Central memory CD8-positive, alpha-beta T cell (primary cell): ENCODE data around the gene KLHL1.
"Not testable (repeated sequence)": the region's sequence is repeated elsewhere in the genome, so short reads cannot be mapped to it uniquely, and the experiment has no call there.

Source experiments
- ATAC-seq: fragments of 150-1000 bp; cut with Tn5 transposase; replicated peaks from 2 replicates; pipeline ENCODE4 v1.10.0; 2022; ENCODE audit warnings: mild to moderate bottlenecking, moderate FRiP score, moderate number of reproducible peaks; ENCODE audit not compliant: poor library complexity, severe bottlenecking; ENCODE audit errors: extremely low read depth
- DNase-seq, 2 donors: peaks; one replicate each; pipeline ENCODE4 v3.0.0; 2021; ENCODE audit warnings: low spot score in 2 of 2
- H3K27ac Mint-ChIP-seq: one replicate; pipeline ENCODE4 v1.8.0; 2022; ENCODE audit warnings: low read depth, mild to moderate bottlenecking, moderate library complexity, mixed read lengths
- H3K27me3 Mint-ChIP-seq: one replicate; pipeline ENCODE4 v1.8.0; 2022; ENCODE audit warnings: mixed read lengths
- H3K36me3 Mint-ChIP-seq: one replicate; pipeline ENCODE4 v1.8.0; 2022; ENCODE audit warnings: mild to moderate bottlenecking, moderate library complexity, mixed read lengths; ENCODE audit not compliant: insufficient read depth
- H3K4me1 Mint-ChIP-seq: one replicate; pipeline ENCODE4 v1.8.0; 2022; ENCODE audit warnings: mixed read lengths
- H3K4me3 Mint-ChIP-seq: one replicate; pipeline ENCODE4 v1.8.0; 2022; ENCODE audit warnings: mild to moderate bottlenecking, moderate library complexity, mixed read lengths
- H3K9me3 Mint-ChIP-seq: one replicate; pipeline ENCODE4 v1.8.0; 2022; ENCODE audit warnings: mixed read lengths

The KLHL1 gene, protein sequence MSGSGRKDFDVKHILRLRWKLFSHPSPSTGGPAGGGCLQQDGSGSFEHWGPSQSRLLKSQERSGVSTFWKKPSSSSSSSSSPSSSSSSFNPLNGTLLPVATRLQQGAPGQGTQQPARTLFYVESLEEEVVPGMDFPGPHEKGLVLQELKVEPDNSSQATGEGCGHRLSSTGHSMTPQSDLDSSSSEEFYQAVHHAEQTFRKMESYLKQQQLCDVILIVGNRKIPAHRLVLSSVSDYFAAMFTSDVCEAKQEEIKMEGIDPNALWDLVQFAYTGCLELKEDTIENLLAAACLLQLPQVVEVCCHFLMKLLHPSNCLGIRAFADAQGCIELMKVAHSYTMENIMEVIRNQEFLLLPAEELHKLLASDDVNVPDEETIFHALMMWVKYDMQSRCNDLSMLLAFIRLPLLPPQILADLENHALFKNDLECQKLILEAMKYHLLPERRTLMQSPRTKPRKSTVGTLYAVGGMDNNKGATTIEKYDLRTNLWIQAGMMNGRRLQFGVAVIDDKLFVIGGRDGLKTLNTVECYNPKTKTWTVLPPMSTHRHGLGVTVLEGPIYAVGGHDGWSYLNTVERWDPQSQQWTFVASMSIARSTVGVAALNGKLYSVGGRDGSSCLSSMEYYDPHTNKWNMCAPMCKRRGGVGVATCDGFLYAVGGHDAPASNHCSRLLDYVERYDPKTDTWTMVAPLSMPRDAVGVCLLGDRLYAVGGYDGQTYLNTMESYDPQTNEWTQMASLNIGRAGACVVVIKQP

GRCh38 chr13:70108356-70109105, at the start of gene KLHL1:
TSS of gene KLHL1 (minus strand) at chr13:70108452. CDS start at chr13:70107699, 753 bp downstream.
- no peaks in the 10 kb centered on the region for H3K4me1 Mint-ChIP-seq
- DNase-seq: no peak
- no peak for ATAC-seq
- no peak within 1 kb of the TSS for H3K27ac Mint-ChIP-seq
- H3K9me3 Mint-ChIP-seq: peaks cover 11% of the 10 kb centered on the region
- no peaks in the 10 kb centered on the region for H3K36me3 Mint-ChIP-seq
- H3K27me3 Mint-ChIP-seq: no peaks in the 10 kb centered on the region
- no peak within 1 kb of the TSS for H3K4me3 Mint-ChIP-seq

DNA sequence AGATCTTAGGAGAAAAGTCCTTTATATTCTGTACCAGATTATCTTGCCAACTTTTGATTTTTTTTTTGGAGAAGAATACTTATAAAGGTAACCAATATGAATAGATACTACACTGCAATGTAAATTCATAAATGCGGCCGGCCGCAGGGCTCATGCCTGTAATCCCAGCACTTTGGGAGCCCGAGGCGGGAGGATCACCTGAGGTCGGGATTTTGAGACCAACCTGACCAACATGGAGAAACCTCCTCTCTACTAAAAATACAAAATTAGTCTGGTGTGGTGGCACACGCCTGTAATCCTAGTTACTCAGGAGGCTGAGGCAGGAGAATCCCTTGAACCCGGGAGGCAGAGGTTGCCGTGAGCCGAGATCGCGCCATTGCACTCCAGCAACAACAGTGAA, 34.4 kb upstream of the KLHL1 start:
- H3K36me3 Mint-ChIP-seq, H3K4me1 Mint-ChIP-seq, ATAC-seq, H3K27me3 Mint-ChIP-seq, H3K4me3 Mint-ChIP-seq, H3K27ac Mint-ChIP-seq, DNase-seq: not testable (repeated sequence)
- peaks cover 10% of the 10 kb centered on the region for H3K9me3 Mint-ChIP-seq

GRCh38 chr13:70128098-70128497, 19.8 kb upstream of the KLHL1 start:
- Mint-ChIP-seq H3K4me1 (no peaks in the 10 kb centered on the region), H3K27ac (no peak overlapping the region), H3K36me3 (no peaks in the 10 kb centered on the region), H3K27me3 (no peaks in the 10 kb centered on the region), H3K9me3 (peaks cover 34% of the 10 kb centered on the region), H3K4me3 (no peak overlapping the region)
- DNase-seq: no peak
- no peak for ATAC-seq

DNA sequence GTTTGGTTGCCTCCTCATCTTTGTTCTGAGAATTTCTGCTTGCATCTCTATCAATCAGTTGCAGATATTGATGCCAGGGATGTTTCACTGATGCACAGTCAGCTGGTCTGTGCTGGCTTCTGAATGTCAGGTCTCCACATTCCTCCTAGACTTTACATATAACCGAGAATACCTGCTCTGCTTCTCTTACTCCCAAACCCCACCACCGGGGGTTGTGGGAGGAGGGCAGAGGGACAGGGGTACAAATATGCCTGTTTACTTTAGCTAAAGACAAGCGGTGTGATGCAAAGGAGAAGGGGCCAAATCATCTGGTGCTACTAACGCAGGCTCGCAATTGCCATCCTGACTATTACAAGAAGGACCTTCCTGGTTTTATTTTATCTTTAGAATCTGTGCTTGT, 17.4 kb upstream of the KLHL1 start:
- no peak overlapping the region for H3K4me3 Mint-ChIP-seq
- H3K36me3 Mint-ChIP-seq: no peaks in the 10 kb centered on the region
- DNase-seq (no peak), ATAC-seq (no peak)
- H3K9me3 Mint-ChIP-seq: peaks cover 36% of the 10 kb centered on the region
- H3K27ac Mint-ChIP-seq: no peak overlapping the region
- H3K4me1 Mint-ChIP-seq: no peaks in the 10 kb centered on the region
- no peaks in the 10 kb centered on the region for H3K27me3 Mint-ChIP-seq

DNA sequence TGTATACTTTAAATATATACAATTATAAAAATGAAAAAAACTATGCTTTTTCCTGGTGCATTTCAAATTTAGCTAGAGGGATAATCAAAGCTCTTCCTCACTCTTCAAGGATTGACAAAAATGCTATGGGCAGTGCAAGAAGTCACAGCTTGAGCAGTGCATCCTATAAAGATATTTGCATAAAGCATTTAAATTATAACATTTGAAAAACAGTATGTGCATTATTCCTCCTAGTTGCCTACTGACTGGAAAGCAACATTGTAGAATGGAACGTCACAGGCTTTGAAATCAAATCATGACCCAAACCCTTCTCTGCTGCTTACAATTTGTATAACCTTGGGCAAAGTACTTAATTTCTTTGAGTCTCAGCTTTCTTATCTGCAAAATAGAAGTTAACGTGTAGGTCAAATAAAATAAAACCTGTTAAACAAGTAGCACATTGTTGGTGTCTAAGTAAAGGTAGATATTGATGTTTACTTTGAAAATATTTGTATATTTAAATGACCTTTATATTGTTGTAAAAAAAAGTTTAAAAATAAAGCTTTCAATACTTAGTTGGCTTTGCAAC, 9.2 kb upstream of the KLHL1 start:
- no peak overlapping the region for H3K27ac Mint-ChIP-seq
- H3K4me3 Mint-ChIP-seq: no peak overlapping the region
- H3K9me3 Mint-ChIP-seq: peaks cover 22% of the 10 kb centered on the region
- no peaks in the 10 kb centered on the region for H3K4me1 Mint-ChIP-seq
- no peak for ATAC-seq
- no peaks in the 10 kb centered on the region for H3K27me3 Mint-ChIP-seq
- H3K36me3 Mint-ChIP-seq: no peaks in the 10 kb centered on the region
- no peak for DNase-seq

DNA sequence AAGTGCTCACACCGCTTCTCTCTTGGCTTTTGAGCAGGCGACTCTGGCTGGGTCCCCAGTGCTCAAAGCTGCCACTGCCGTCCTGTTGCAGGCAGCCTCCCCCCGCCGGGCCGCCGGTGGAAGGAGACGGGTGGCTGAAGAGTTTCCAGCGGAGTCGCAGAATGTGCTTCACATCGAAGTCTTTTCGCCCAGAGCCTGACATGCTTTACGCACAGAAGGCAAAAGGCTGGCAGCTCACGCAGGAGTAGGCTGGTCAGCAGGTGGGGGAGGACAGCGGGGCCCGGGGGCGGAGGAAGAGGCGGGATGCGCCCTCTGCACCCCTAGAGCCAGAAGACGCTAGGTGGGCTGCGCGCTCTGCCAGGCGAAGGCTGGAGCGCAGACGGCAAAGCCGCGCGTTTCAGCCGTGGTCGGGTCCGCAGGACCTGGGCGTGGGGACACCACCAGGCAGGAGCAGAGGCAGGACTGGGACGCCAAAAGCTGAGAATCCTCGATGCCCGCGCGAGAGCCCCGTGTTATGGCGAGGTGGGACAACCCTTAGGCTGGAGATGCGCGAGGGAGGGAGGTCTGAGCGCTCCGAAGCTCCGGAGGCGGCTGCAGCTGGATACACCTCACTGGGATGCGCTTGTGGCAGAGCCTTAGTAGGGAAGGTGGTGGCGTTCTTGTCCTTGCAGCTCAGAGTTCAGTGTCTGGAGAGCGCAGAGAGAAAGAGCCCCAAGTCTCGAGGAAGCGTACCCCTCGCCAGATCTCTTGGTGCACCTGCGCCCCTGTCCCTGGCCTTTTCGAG, 562 bp downstream of the KLHL1 start, which contains the start of gene ATXN8OS:
Gene ATXN8OS, plus strand, starts transcription at position 329 of the 784 bp plus-strand sequence.
- no peak within 1 kb of the TSS for H3K27ac Mint-ChIP-seq
- no peaks in the 10 kb centered on the region for H3K4me1 Mint-ChIP-seq
- no peak for DNase-seq
- H3K27me3 Mint-ChIP-seq: no peaks in the 10 kb centered on the region
- peaks cover 17% of the 10 kb centered on the region for H3K9me3 Mint-ChIP-seq
- no peak within 1 kb of the TSS for H3K4me3 Mint-ChIP-seq
- ATAC-seq: no peak
- H3K36me3 Mint-ChIP-seq: no peaks in the 10 kb centered on the region

GRCh38 chr13:70107125-70107497, 1.1 kb downstream of the KLHL1 start:
- no peaks in the 10 kb centered on the region for H3K27me3 Mint-ChIP-seq
- peaks cover 17% of the 10 kb centered on the region for H3K9me3 Mint-ChIP-seq

DNA sequence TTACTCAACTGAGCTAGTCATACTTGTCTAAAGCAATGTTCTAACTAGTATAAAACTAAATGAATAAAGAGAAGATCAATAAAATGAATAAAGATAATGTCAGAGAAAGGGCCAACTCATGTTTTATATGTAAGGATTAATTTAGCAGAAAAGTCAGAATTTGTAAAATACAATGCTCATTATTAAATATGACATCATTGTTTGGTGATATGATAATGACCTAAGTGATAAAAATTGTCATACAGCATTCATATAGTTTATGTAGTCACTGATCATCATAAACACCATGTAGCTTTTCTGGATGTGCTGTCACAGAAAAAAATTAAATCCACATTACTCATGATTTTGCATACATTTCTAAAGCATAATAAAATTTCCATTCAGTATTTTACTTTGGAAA, 3.8 kb downstream of the KLHL1 start:
- H3K4me1 Mint-ChIP-seq: no peaks in the 10 kb centered on the region
- H3K36me3 Mint-ChIP-seq: no peaks in the 10 kb centered on the region
- DNase-seq (no peak), ATAC-seq (no peak)
- no peaks in the 10 kb centered on the region for H3K27me3 Mint-ChIP-seq
- H3K4me3 Mint-ChIP-seq: no peak overlapping the region
- no peak overlapping the region for H3K27ac Mint-ChIP-seq
- peaks cover 17% of the 10 kb centered on the region for H3K9me3 Mint-ChIP-seq

More at GRCh38 chr13:70107125-70107497, 1.1 kb downstream of the KLHL1 start:
- Mint-ChIP-seq H3K4me1 (no peaks in the 10 kb centered on the region), H3K36me3 (no peaks in the 10 kb centered on the region), H3K27ac (no peak overlapping the region), H3K4me3 (no peak overlapping the region)
- DNase-seq (no peak), ATAC-seq (no peak)

GRCh38 chr13:70098669-70099068, 9.6 kb downstream of the KLHL1 start:
- ATAC-seq (no peak), DNase-seq (no peak)
- no peak overlapping the region for H3K4me3 Mint-ChIP-seq
- H3K27ac Mint-ChIP-seq: no peak overlapping the region
- H3K36me3 Mint-ChIP-seq: no peaks in the 10 kb centered on the region
- no peaks in the 10 kb centered on the region for H3K27me3 Mint-ChIP-seq
- H3K4me1 Mint-ChIP-seq: no peaks in the 10 kb centered on the region
- H3K9me3 Mint-ChIP-seq: peaks cover 14% of the 10 kb centered on the region

- Mint-ChIP-seq H3K4me1 (no peaks in the 10 kb centered on the region), H3K27me3 (no peaks in the 10 kb centered on the region), H3K27ac (no peak overlapping the region), H3K4me3 (no peak overlapping the region), H3K36me3 (no peaks in the 10 kb centered on the region), H3K9me3 (peaks cover 35% of the 10 kb centered on the region)
- ATAC-seq (no peak), DNase-seq (no peak)
Measured at GRCh38 chr13:70090036-70090723, 18.1 kb downstream of the KLHL1 start.

GRCh38 chr13:70088926-70089325, 19.3 kb downstream of the KLHL1 start:
- DNase-seq: no peak
- no peaks in the 10 kb centered on the region for H3K4me1 Mint-ChIP-seq
- H3K27ac Mint-ChIP-seq: no peak overlapping the region
- no peaks in the 10 kb centered on the region for H3K36me3 Mint-ChIP-seq
- H3K9me3 Mint-ChIP-seq: peaks cover 33% of the 10 kb centered on the region
- no peak for ATAC-seq
- H3K4me3 Mint-ChIP-seq: no peak overlapping the region
- H3K27me3 Mint-ChIP-seq: no peaks in the 10 kb centered on the region
